ENCODE data around the gene CNTN4. TPM values are rescaled to one million over a fixed set of nuclear protein-coding genes. Genes with fewer than 3 reads are reported as not detected.

Gene CNTN4
- total and polyA plus RNA-seq, 2 experiments from 2014 or later, result 0.91 to 4.0 TPM

- TF ChIP-seq CTCF (conservative IDR thresholded peaks at IDR 0.05; ENCODE audit: low read depth in 2 of 2) (no peak), JUNB (IDR thresholded peaks at IDR 0.05; ENCODE audit: unreplicated experiment) (no peak), NANOG (IDR thresholded peaks at IDR 0.05; ENCODE audit: borderline replicate concordance) (no peak), EZH2 (IDR thresholded peaks at IDR 0.05; ENCODE audit: low read depth, unreplicated experiment) (no peak), POLR2AphosphoS5 (IDR thresholded peaks at IDR 0.05; ENCODE audit: low read depth) (no peak), ZNF114 (CRISPR knock-in tag; IDR thresholded peaks at IDR 0.05) (no peak), STAT1 (IDR thresholded peaks at IDR 0.05; ENCODE audit: unreplicated experiment) (no peak), ZNF331 (CRISPR knock-in tag; IDR thresholded peaks at IDR 0.05; ENCODE audit: low read depth) (no peak)
- TF ChIP-seq, protein P1, sequence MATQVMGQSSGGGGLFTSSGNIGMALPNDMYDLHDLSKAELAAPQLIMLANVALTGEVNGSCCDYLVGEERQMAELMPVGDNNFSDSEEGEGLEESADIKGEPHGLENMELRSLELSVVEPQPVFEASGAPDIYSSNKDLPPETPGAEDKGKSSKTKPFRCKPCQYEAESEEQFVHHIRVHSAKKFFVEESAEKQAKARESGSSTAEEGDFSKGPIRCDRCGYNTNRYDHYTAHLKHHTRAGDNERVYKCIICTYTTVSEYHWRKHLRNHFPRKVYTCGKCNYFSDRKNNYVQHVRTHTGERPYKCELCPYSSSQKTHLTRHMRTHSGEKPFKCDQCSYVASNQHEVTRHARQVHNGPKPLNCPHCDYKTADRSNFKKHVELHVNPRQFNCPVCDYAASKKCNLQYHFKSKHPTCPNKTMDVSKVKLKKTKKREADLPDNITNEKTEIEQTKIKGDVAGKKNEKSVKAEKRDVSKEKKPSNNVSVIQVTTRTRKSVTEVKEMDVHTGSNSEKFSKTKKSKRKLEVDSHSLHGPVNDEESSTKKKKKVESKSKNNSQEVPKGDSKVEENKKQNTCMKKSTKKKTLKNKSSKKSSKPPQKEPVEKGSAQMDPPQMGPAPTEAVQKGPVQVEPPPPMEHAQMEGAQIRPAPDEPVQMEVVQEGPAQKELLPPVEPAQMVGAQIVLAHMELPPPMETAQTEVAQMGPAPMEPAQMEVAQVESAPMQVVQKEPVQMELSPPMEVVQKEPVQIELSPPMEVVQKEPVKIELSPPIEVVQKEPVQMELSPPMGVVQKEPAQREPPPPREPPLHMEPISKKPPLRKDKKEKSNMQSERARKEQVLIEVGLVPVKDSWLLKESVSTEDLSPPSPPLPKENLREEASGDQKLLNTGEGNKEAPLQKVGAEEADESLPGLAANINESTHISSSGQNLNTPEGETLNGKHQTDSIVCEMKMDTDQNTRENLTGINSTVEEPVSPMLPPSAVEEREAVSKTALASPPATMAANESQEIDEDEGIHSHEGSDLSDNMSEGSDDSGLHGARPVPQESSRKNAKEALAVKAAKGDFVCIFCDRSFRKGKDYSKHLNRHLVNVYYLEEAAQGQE (IDR thresholded peaks at IDR 0.05; ENCODE audit: unreplicated experiment), result no peak
Observed at GRCh38 chr3:2822611-2823010, 723.9 kb downstream of the CNTN4 start (continued).

- no peaks in the 10 kb centered on the region for H3F3A ChIP-seq (replicated peaks; ENCODE audit: low read depth)
- peaks cover 96% of the 10 kb centered on the region for H3K9me3 Mint-ChIP-seq
- H3K27me3 ChIP-seq (ENCODE audit: insufficient read depth), result no peaks in the 10 kb centered on the region
- no peak overlapping the region for H3K4me3 ChIP-seq
- no peak overlapping the region for H3K4me3 Mint-ChIP-seq
- H3K79me2 ChIP-seq (replicated peaks; ENCODE audit: insufficient read depth), result no peaks in the 10 kb centered on the region
- no peak for ATAC-seq
- peaks cover 16% of the 10 kb centered on the region for H3K36me3 Mint-ChIP-seq (ENCODE audit: low read depth)
- H3K27me3 Mint-ChIP-seq (ENCODE audit: insufficient read depth, low read depth, poor library complexity), result no peaks in the 10 kb centered on the region
- H3K9me2 ChIP-seq (ENCODE audit: insufficient read depth), result peaks cover 9% of the 10 kb centered on the region; the same call in 1 of the 2 replicates
- no peak for DNase-seq (ENCODE audit: low spot score)
- no peaks in the 10 kb centered on the region for H3K4me1 Mint-ChIP-seq
- no peaks in the 10 kb centered on the region for H4K20me1 ChIP-seq (replicated peaks; ENCODE audit: insufficient read depth)
- no peak overlapping the region for H3K4me2 ChIP-seq
- H3K27ac ChIP-seq (ENCODE audit: low read depth), result no peak overlapping the region
- H3K36me3 ChIP-seq (ENCODE audit: insufficient read depth), result no peaks in the 10 kb centered on the region
- no peak overlapping the region for H3K27ac Mint-ChIP-seq
- H3K4me1 ChIP-seq (ENCODE audit: insufficient read depth), result no peaks in the 10 kb centered on the region
- no peak overlapping the region for H2AFZ ChIP-seq
- no peak for TF ChIP-seq ZNF114 (CRISPR knock-in tag; IDR thresholded peaks at IDR 0.05)
- TF ChIP-seq EZH2phosphoT487 (IDR thresholded peaks at IDR 0.05; ENCODE audit: unreplicated experiment), result no peak
- TF ChIP-seq EZH2 (IDR thresholded peaks at IDR 0.05; ENCODE audit: low read depth, unreplicated experiment), result no peak
- TF ChIP-seq NANOG (IDR thresholded peaks at IDR 0.05; ENCODE audit: borderline replicate concordance), result no peak
- TF ChIP-seq, protein P2, sequence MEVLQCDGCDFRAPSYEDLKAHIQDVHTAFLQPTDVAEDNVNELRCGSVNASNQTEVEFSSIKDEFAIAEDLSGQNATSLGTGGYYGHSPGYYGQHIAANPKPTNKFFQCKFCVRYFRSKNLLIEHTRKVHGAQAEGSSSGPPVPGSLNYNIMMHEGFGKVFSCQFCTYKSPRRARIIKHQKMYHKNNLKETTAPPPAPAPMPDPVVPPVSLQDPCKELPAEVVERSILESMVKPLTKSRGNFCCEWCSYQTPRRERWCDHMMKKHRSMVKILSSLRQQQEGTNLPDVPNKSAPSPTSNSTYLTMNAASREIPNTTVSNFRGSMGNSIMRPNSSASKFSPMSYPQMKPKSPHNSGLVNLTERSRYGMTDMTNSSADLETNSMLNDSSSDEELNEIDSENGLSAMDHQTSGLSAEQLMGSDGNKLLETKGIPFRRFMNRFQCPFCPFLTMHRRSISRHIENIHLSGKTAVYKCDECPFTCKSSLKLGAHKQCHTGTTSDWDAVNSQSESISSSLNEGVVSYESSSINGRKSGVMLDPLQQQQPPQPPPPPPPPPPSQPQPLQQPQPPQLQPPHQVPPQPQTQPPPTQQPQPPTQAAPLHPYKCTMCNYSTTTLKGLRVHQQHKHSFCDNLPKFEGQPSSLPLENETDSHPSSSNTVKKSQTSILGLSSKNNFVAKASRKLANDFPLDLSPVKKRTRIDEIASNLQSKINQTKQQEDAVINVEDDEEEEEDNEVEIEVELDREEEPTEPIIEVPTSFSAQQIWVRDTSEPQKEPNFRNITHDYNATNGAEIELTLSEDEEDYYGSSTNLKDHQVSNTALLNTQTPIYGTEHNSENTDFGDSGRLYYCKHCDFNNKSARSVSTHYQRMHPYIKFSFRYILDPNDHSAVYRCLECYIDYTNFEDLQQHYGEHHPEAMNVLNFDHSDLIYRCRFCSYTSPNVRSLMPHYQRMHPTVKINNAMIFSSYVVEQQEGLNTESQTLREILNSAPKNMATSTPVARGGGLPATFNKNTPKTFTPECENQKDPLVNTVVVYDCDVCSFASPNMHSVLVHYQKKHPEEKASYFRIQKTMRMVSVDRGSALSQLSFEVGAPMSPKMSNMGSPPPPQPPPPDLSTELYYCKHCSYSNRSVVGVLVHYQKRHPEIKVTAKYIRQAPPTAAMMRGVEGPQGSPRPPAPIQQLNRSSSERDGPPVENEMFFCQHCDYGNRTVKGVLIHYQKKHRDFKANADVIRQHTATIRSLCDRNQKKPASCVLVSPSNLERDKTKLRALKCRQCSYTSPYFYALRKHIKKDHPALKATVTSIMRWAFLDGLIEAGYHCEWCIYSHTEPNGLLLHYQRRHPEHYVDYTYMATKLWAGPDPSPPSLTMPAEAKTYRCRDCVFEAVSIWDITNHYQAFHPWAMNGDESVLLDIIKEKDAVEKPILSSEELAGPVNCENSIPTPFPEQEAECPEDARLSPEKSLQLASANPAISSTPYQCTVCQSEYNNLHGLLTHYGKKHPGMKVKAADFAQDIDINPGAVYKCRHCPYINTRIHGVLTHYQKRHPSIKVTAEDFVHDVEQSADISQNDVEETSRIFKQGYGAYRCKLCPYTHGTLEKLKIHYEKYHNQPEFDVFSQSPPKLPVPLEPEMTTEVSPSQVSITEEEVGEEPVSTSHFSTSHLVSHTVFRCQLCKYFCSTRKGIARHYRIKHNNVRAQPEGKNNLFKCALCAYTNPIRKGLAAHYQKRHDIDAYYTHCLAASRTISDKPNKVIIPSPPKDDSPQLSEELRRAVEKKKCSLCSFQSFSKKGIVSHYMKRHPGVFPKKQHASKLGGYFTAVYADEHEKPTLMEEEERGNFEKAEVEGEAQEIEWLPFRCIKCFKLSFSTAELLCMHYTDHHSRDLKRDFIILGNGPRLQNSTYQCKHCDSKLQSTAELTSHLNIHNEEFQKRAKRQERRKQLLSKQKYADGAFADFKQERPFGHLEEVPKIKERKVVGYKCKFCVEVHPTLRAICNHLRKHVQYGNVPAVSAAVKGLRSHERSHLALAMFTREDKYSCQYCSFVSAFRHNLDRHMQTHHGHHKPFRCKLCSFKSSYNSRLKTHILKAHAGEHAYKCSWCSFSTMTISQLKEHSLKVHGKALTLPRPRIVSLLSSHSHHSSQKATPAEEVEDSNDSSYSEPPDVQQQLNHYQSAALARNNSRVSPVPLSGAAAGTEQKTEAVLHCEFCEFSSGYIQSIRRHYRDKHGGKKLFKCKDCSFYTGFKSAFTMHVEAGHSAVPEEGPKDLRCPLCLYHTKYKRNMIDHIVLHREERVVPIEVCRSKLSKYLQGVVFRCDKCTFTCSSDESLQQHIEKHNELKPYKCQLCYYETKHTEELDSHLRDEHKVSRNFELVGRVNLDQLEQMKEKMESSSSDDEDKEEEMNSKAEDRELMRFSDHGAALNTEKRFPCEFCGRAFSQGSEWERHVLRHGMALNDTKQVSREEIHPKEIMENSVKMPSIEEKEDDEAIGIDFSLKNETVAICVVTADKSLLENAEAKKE (CRISPR knock-in tag; IDR thresholded peaks at IDR 0.05), result no peak
- no peak for TF ChIP-seq ZNF331 (CRISPR knock-in tag; IDR thresholded peaks at IDR 0.05; ENCODE audit: low read depth)
- TF ChIP-seq POLR2AphosphoS5 (IDR thresholded peaks at IDR 0.05; ENCODE audit: low read depth), result no peak
- no peak for TF ChIP-seq ETS1 (IDR thresholded peaks at IDR 0.05)
Observed at GRCh38 chr3:2823031-2823430, 724.4 kb downstream of the CNTN4 start.

Data from GM23338 (cell line).